Stimulated activated CD4-positive, alpha-beta T cell treated with anti-CD3 and anti-CD28 coated beads, Interleukin-1b, Interleukin-23, amount 100 ng/mL, for 4 hours (primary cell): ENCODE data around the gene A1BG.
A peak's percentile ranks its signal among the peaks of the same experiment; 100 is the strongest.
"Not testable (repeated sequence)": the region's sequence is repeated elsewhere in the genome, so short reads cannot be mapped to it uniquely, and the experiment has no call there.

Source experiments
- DNase-seq, 2 donors: peaks; one replicate each; pipeline ENCODE4 v3.0.0-alpha.2; 2020; ENCODE audit warnings: low read depth in 2 of 2

Gene A1BG

GRCh38 chr19:58357481-58358145, 4.3 kb upstream of the A1BG start:
- no peak for DNase-seq

DNA sequence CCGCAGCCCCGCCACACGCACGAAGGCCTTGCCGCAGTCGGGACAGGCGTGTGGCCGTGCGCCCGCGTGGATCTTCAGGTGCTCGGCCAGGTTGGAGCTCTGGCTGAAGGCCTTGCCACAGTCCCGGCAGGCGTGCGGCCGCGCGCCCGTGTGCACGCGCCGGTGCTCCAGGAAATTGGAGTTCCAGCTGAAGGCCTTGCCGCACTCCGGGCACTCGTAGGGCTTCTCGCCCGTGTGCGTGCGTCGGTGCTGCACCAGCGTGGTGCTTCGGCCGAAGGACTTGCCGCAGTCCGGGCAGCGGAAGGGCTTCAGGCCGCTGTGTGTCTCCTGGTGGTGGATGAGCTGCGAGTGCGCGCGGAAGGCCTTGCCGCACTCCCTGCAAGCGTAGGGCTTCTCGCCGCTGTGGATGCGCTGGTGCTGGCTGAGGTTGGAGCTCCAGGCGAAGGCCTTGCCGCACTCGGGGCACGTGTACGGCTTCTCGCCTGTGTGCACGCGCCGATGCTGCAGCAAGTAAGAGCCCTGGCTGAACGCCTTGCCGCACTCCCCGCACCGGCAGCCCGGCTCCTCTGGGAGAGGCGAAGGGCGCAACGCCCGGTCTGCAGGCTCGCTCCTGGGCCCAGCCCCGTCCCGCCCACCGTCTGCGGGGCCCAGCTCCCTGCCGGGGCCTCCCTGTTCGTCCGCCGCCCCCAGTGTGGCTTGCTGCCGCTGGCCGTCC, 3.6 kb upstream of the A1BG start:
- no peak for DNase-seq

DNA sequence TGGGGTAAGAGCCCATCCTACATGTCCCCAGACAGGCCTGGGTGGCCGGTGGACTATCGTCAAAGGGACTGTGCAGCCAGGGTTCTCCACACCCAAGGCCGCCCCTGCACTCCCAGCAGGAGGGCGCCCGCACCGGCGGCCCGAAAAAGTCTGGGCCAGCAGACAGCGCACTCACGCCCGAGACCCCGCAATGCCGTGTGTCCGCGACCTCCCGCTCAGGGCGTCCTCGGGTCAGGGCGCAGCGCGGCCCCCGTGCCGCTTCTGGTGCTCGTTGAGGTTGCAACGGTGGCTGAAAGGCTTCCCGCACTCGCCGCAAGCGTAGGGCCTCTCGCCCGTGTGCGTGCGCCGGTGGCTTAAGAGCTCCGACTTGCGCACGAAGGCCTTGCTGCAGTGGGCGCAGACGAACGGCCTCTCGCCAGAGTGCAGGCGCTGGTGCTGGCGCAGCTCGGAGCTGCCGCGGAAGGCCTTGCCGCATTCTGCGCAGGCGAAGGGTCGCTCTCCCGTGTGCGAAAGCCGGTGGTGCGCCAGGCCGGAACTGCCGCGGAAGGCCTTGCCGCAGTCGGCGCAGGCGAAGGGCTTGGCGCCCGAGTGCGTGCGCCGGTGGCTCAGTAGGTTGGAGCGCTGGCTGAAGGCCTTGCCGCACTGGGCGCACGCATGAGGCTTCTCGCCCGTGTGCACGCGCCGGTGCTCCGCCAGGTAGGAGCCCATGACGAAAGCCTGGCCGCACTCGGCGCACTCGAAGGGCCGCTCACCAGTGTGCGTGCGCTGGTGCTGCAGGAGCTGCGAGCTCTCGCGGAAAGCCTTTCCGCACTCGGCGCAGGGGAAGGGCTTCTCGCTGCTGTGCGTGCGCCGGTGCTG, 2.8 kb upstream of the A1BG start:
- peak in 1 of 2 donors; percentile 18 for DNase-seq

- DNase-seq, result no peak
These were observed 2.0 kb upstream of the A1BG start for GRCh38 chr19:58355215-58355796.

DNA sequence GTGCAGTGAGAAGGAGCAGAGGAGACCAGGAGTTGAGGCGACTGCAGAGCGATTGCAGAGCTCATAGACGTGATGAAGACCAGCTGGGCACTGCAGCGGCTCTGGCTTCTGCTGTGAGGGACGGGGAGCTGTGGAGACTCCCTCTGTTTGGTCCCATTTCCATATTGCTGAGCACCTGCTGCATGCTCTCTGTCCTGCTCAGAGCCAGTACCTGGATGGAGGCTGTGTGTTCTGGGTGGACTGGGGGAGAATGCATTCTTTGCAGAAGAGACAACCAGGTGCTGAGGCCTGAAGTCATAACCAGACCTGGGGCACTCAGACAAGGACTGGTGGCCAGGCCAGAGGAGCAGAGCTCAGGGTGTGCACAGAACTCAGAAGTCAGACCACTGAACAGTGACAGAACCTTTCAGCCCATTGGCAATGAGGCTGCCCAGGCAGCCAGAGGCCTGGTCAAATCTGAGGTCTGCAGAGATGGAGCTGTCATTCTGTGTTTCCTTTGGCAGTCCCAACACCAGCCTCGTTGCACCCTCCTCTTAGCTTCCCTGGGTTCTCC, 1.3 kb upstream of the A1BG start:
- no peak for DNase-seq

GRCh38 chr19:58353717-58354477, 605 bp upstream of the A1BG start:
- DNase-seq, result no peak

- DNase-seq, result no peak
These were observed 1.1 kb downstream of the A1BG start for GRCh38 chr19:58351990-58352755.

DNA sequence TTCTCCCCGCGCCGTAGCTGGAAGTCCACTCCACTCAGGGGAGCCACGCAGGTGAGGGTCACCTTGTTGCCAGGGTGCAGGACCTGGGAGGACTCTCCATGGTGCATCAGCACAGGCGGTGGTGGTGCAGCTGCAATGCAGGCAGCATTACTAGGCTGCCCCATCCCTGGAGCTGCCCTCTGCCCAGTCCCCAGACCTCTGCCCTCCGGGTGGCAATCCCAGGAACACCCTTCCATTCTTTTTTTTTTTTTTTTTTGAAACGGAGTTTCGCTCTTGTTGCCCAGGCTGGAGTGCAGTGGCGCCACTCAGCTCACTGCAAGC, 1.8 kb downstream of the A1BG start:
- DNase-seq, result no peak

DNA sequence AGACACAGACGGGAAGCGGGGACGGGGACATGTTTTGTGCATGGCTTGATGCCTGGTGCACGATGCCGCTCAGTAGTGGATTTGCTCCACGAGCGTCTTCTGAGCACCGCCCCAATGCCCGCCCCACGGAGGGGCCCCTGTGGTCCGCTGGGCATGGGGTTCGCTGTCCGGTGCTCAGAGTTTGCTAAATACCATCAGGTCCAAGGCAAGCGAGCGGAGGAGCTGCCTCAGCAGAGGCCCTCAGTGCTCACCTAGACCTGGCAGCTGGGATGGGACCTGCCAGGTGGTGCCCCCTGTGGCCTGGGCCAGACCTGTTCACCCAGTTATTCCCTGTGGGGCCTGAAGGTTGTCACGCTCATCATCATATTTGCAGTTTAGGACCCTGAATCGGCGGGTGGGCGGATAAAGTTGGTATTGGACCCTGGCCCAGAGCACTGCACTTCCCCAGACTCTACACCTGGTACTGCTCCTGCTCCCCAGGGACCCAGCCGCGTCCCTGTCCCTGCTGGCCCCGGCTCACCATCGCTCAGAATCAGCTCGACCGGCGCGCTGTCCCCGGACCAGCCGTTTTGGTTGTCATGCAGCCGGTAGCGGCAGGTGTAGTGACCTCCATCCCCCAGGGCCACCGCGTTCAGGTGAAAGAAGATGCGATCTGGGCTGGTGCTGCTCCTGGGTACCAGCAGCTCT, 2.3 kb downstream of the A1BG start:
- DNase-seq, result no peak

DNA sequence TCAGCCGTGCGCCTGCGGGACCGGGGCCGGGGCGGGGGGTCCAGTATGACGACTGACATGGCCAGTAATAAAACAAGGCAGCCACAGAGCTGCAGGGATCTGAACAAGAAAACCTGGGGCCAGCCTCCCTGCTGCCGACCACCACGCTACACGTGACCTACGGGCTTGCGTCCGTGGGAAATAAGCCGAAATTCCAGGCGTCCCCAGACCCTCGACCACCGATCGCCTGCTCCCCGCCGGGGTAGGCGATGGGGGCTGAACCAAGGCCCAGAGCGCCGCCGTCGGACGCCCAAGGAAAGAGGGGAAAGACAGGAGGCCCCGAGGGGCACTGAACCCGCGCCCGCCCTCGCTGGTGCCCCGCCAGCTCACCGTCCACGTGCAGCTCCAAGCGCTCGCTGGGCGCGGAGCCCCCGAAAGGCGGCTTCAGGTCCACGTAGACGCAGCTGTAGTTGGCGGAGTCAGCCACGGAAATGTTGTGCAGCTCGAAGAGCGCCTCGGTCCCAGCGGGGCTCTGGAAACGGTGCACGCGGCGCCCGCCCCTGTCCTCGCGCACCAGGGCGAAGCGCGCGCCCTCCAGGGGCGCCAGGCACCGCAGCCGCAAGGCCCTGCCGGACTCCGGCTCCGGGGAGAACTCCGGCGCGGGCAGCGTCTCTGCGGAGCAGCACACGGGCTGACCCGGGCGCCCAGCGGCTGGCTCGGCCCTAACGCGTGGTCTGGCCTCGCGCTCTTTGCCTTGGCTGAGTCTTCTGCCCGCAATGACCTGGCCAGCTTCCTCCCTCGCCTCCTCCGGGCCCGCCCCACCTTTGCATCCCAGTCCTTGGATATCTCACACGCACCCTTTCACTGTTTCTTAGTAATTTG, 3.1 kb downstream of the A1BG start:
- no peak for DNase-seq

DNA sequence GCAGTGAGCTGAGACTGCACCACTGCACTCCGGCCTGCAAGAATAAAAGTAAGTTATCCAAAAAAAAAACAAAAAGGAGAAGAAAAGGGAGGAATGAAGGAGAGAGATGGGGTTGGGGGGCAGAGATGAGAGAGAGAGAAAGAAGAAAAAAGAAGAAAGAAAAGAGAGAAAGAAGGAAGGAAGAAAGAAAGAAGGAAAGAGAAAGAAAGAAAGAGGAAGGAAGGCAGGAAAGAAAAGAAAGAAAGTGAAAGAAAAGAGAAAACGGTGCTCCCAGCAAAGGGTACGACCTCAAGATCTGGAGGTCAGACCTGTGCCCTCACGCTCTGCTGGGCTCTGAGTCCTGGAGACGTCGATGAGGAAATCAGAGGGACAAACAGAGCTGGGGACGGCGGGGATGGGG, 3.7 kb downstream of the A1BG start:
- no peak for DNase-seq

GRCh38 chr19:58348080-58348479, 5.2 kb downstream of the A1BG start:
- not testable (repeated sequence) for DNase-seq

DNA sequence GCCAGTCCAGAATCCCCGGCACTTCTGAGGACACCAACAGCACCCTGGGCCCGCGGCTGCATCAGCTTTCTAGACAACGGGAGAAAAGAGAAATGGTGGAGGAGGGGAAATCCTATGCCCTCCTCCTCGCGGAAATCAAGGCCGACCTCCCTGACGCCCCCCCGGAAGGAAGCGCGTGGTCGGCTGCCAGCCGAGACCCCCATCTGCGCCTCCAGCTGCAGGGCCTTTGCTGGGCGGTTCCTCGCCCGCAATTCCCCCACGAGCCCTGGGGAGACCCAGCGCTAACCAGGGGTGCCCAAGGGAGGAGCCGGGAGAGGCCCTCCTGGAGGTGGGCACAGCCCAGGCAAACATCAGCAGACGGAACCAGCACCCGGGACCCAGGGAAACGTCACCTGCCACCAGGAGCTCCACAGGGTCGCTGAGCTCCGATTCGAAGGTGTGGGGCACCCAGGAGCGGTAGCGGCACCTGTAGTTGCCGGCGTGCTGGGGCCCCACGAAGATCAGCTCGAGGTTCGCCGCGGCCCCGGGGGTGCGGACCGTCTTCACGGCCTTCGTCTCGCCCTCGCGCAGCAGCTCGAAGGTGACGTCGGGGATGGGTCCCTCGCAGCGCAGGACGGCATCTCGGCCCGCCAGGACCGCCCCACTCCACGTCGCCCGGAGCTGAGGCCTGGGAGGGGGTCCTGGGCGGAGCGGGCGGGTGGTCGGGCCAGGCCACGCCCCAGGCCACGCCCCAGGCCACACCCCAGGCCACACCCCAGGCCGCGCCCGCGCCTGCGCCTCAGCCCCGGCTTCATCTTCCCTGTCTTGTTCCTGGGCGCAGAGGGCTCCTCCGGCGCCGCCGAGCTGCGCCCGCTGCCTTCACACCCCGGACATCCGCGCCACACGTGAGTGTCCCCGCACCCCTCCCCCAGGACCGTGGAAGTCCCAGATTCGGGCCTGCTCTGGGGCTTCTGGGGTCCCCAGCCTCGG, 6.0 kb downstream of the A1BG start:
- peak; percentile 57 to 62 for DNase-seq

GRCh38 chr19:58345558-58345957, 7.7 kb downstream of the A1BG start:
- DNase-seq, result no peak

DNA sequence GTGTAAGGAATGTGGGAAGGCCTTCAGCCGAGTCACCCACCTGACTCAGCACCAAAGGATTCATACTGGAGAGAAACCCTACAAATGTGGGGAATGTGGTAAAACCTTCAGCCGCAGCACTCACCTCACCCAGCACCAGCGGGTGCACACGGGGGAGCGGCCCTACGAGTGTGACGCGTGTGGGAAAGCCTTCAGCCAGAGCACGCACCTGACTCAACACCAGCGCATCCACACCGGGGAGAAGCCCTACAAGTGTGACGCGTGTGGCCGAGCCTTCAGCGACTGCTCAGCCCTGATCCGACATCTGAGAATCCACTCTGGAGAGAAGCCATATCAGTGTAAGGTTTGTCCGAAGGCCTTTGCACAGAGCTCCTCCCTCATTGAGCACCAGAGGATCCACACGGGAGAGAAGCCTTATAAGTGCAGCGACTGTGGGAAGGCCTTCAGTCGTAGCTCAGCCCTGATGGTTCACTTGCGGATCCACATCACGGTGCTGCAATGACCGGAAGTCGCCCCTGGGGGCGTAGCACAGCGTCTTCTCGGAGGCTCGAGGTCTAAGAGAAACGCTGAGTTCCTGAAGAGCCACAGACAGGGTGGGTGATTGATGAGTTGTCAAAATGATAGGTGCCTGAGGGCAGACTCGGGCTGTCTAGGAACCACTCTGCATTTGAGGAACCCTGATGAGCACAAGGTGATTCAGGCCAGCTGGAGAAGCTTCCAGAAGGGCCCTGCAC, 14.3 kb downstream of the A1BG start:
- no peak for DNase-seq

DNA sequence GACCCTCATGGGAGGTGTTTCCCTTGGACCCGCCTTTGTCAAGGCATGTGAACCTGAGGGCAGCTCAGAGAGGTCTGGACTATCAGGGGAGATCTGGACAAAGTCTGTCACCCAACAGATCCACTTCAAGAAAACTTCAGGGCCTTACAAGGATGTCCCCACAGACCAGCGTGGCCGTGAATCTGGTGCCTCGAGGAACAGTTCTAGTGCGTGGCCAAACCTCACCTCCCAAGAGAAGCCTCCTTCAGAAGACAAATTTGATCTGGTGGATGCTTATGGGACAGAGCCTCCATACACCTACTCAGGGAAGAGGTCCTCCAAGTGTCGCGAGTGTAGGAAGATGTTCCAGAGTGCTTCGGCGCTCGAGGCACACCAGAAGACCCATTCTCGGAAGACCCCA, 15.0 kb downstream of the A1BG start:
- DNase-seq, result no peak

GRCh38 chr19:58336820-58337219, 16.5 kb downstream of the A1BG start:
- no peak for DNase-seq
